H1 (cell line): Measurements from ENCODE around the gene EYA4. TPM values are rescaled to one million over a fixed set of nuclear protein-coding genes. Genes with fewer than 3 reads are reported as not detected.

Source experiments
- CTCF ChIA-PET: fragments of 300-600 bp; sonication (Branson Sonifier 250); formaldehyde crosslinking; loops from one replicate; lab custom pipeline; 2021; ENCODE audit not compliant: partially characterized antibody; lab: Charles Lee
- POLR2A ChIA-PET: fragments of 300-600 bp; sonication (Branson Sonifier 250); formaldehyde crosslinking; loops from one replicate; lab custom pipeline; 2021; ENCODE audit warnings: inconsistent platforms; ENCODE audit not compliant: partially characterized antibody; lab: Charles Lee
- DNase-seq, 2 experiments: peaks; one replicate each; pipeline versions ENCODE4 v3.0.0 to v3.0.0-alpha.2; 2010 to 2022; ENCODE audit warnings: low spot score in 2 of 2, low read depth in 1 of 2, mixed read lengths in 1 of 2
- FAIRE-seq: peaks from 2 replicates; lab custom pipeline; 2011; peaks lifted over from hg19 to GRCh38; lab: Jason Lieb, UNC
- H2AFZ ChIP-seq: 2 replicates; pipeline ENCODE4 v1.8.1; 2012; ENCODE audit warnings: low read length, inconsistent platforms
- H2AK5ac ChIP-seq: 2 replicates; pipeline ENCODE4 v1.6.1; 2013; ENCODE audit warnings: low read depth, low read length
- H2BK120ac ChIP-seq: replicated peaks from 2 replicates; pipeline ENCODE3; 2013; ENCODE audit warnings: low read depth, low read length, inconsistent platforms
- H2BK12ac ChIP-seq: 2 replicates; pipeline ENCODE4 v1.6.1; 2013; ENCODE audit warnings: low read depth, low read length
- H2BK15ac ChIP-seq: 2 replicates; pipeline ENCODE4 v1.6.1; 2013; ENCODE audit warnings: low read length
- H2BK20ac ChIP-seq: 2 replicates; pipeline ENCODE4 v1.6.1; 2013; ENCODE audit warnings: low read length
- H2BK5ac ChIP-seq: 2 replicates; pipeline ENCODE4 v1.6.1; 2013; ENCODE audit warnings: low read depth, low read length
- H3K14ac ChIP-seq: 2 replicates; pipeline ENCODE4 v1.6.1; 2013; ENCODE audit warnings: inconsistent platforms; ENCODE audit not compliant: insufficient read length
- H3K18ac ChIP-seq: 2 replicates; pipeline ENCODE4 v1.6.1; 2013; ENCODE audit warnings: low read length; ENCODE audit errors: extremely low read depth
- H3K23ac ChIP-seq: 2 replicates; pipeline ENCODE4 v1.6.1; 2013; ENCODE audit warnings: inconsistent platforms; ENCODE audit not compliant: insufficient read length
- H3K23me2 ChIP-seq: 2 replicates; pipeline ENCODE4 v1.6.1; 2013; ENCODE audit warnings: low read depth, low read length
- H3K27ac ChIP-seq: 2 replicates; pipeline ENCODE4 v1.6.1; 2011; ENCODE audit warnings: low read depth, low read length, inconsistent platforms
- H3K27me3 ChIP-seq, 4 experiments: replicated peaks in 1 of 4; 1 replicate in 1 of 4; 2 replicates in 3 of 4; pipeline versions ENCODE4 v1.6.1 to v1.8.1; 2011 to 2013; ENCODE audit warnings: low read length in 3 of 4, mild to moderate bottlenecking in 3 of 4, inconsistent platforms in 2 of 4, mixed read lengths in 2 of 4, moderate library complexity in 1 of 4; ENCODE audit not compliant: control insufficient read depth in 3 of 4, insufficient read depth in 3 of 4; ENCODE audit errors: extremely low read depth in 1 of 4
- H3K36me3 ChIP-seq, 4 experiments: 2 replicates each; pipeline versions ENCODE4 v1.6.1 to v1.8.1; 2011 to 2013; ENCODE audit warnings: mild to moderate bottlenecking in 4 of 4, low read length in 3 of 4, moderate library complexity in 2 of 4, control low read depth in 1 of 4, inconsistent platforms in 1 of 4; ENCODE audit not compliant: insufficient read depth in 4 of 4, control insufficient read depth in 2 of 4
- H3K4ac ChIP-seq: replicated peaks from 2 replicates; pipeline ENCODE3; 2013; ENCODE audit warnings: low read length, low read depth, mixed read lengths, inconsistent platforms; ENCODE audit not compliant: insufficient read length
- H3K4me1 ChIP-seq, 4 experiments: replicated peaks in 1 of 4; 1 replicate in 1 of 4; 2 replicates in 3 of 4; pipeline versions ENCODE4 v1.6.1 to v1.8.1; 2011 to 2013; ENCODE audit warnings: low read length in 3 of 4, inconsistent platforms in 2 of 4, mixed read lengths in 1 of 4; ENCODE audit not compliant: insufficient read depth in 4 of 4, control insufficient read depth in 3 of 4
- H3K4me2 ChIP-seq, 2 experiments: 2 replicates each; pipeline versions ENCODE4 v1.6.1 to v1.8.1; 2011 to 2013; ENCODE audit warnings: low read depth in 2 of 2, low read length in 2 of 2, control low read depth in 1 of 2, inconsistent platforms in 1 of 2, mild to moderate bottlenecking in 1 of 2; ENCODE audit not compliant: insufficient read depth in 1 of 2
- H3K4me3 ChIP-seq, 4 experiments: fragments of 200-600, 300-600 bp in 1 of 4; sonication (generic), shearing (Covaris generic), sonication (Bioruptor Twin) in 1 of 4; 2 replicates each; pipeline versions ENCODE4 v1.5.1 to v1.8.1; 2011 to 2016; ENCODE audit warnings: low read length in 4 of 4, low read depth in 3 of 4, control low read depth in 2 of 4, inconsistent platforms in 2 of 4, mild to moderate bottlenecking in 2 of 4, mixed read lengths in 1 of 4, moderate library complexity in 1 of 4; ENCODE audit not compliant: insufficient read depth in 2 of 4; ENCODE audit errors: extremely low read depth in 1 of 4
- H3K56ac ChIP-seq: replicated peaks from 2 replicates; pipeline ENCODE3; 2013; ENCODE audit warnings: low read depth, mild to moderate bottlenecking, mixed read lengths, low read length, inconsistent platforms; ENCODE audit not compliant: insufficient read length
- H3K79me1 ChIP-seq: 2 replicates; pipeline ENCODE4 v1.6.1; 2013; ENCODE audit warnings: low read depth, low read length, control low read depth
- H3K79me2 ChIP-seq, 2 experiments: 2 replicates each; pipeline versions ENCODE4 v1.6.1 to v1.8.1; 2012 to 2013; ENCODE audit warnings: low read length in 2 of 2, mild to moderate bottlenecking in 2 of 2, inconsistent platforms in 1 of 2; ENCODE audit not compliant: insufficient read depth in 2 of 2, control insufficient read depth in 1 of 2
- H3K9ac ChIP-seq, 4 experiments: replicated peaks in 1 of 4; 1 replicate in 1 of 4; 2 replicates in 3 of 4; pipeline versions ENCODE4 v1.6.1 to v1.8.1; 2011 to 2013; ENCODE audit warnings: low read depth in 3 of 4, low read length in 3 of 4, control low read depth in 2 of 4, mild to moderate bottlenecking in 2 of 4, moderate library complexity in 2 of 4, inconsistent platforms in 1 of 4; ENCODE audit errors: extremely low read depth in 1 of 4
- H3K9me3 ChIP-seq, 2 experiments: 2 replicates each; pipeline versions ENCODE4 v1.6.1 to v1.8.1; 2012 to 2013; ENCODE audit warnings: mild to moderate bottlenecking in 2 of 2, moderate library complexity in 2 of 2, control low read depth in 1 of 2, inconsistent platforms in 1 of 2, low read depth in 1 of 2, low read length in 1 of 2, mixed read lengths in 1 of 2; ENCODE audit not compliant: insufficient read depth in 2 of 2
- H4K20me1 ChIP-seq, 2 experiments: replicated peaks in 1 of 2; 2 replicates each; pipeline versions ENCODE3 to v1.8.1; 2011 to 2013; ENCODE audit warnings: inconsistent platforms in 2 of 2, low read length in 2 of 2, mild to moderate bottlenecking in 1 of 2; ENCODE audit not compliant: insufficient read depth in 2 of 2, control insufficient read depth in 1 of 2
- H4K5ac ChIP-seq: 2 replicates; pipeline ENCODE4 v1.6.1; 2013; ENCODE audit warnings: low read length, low read depth, mixed read lengths, inconsistent platforms; ENCODE audit not compliant: insufficient read length
- H4K8ac ChIP-seq: 2 replicates; pipeline ENCODE4 v1.8.0; 2013; ENCODE audit warnings: mild to moderate bottlenecking, moderate library complexity, low read length, inconsistent platforms; ENCODE audit not compliant: insufficient read depth; ENCODE audit errors: extremely low read depth
- H4K91ac ChIP-seq: replicated peaks from 2 replicates; pipeline ENCODE3; 2013; ENCODE audit warnings: low read length, mixed read lengths, inconsistent platforms; ENCODE audit not compliant: insufficient read length
- BCL11A ChIP-seq, 2 experiments: IDR thresholded peaks; one replicate each; pipeline ENCODE4 v1.6.1; 2011; ENCODE audit warnings: low read depth in 2 of 2, low read length in 2 of 2, mild to moderate bottlenecking in 2 of 2
- GABPA ChIP-seq: IDR thresholded peaks from 2 replicates; pipeline ENCODE4 v1.6.1; 2011; ENCODE audit warnings: mild to moderate bottlenecking, low read length, moderate library complexity, borderline replicate concordance; ENCODE audit not compliant: insufficient read depth
- GTF2F1 ChIP-seq: IDR thresholded peaks from 2 replicates; pipeline ENCODE4 v1.6.1; 2012; ENCODE audit warnings: low read depth, low read length, improper control_type of control experiment, borderline replicate concordance
- NRF1 ChIP-seq: IDR thresholded peaks from 2 replicates; pipeline ENCODE4 v1.6.1; 2011; ENCODE audit warnings: mild to moderate bottlenecking, low read depth, low read length, improper control_type of control experiment
- RBBP5 ChIP-seq: IDR thresholded peaks from 2 replicates; pipeline ENCODE4 v1.7.1; 2012; ENCODE audit warnings: low read depth, mild to moderate bottlenecking, inconsistent platforms, low read length, moderate library complexity, borderline replicate concordance
- RNF2 ChIP-seq: fragments of 200-900, 300-1000 bp; sonication (generic); IDR thresholded peaks from 2 replicates; pipeline ENCODE4 v1.7.1; 2016; ENCODE audit warnings: borderline replicate concordance, low read depth, mild to moderate bottlenecking, antibody characterized with exemption, low read length; ENCODE audit not compliant: poor library complexity, severe bottlenecking; ENCODE audit errors: missing control alignments
- RXRA ChIP-seq: IDR thresholded peaks from 2 replicates; pipeline ENCODE4 v1.6.1; 2011; ENCODE audit warnings: low read depth, mild to moderate bottlenecking, low read length, moderate library complexity; ENCODE audit not compliant: insufficient read depth
- TAF7 ChIP-seq: optimal IDR thresholded peaks from 2 replicates; pipeline ENCODE3; 2011; ENCODE audit warnings: low read depth, mild to moderate bottlenecking, inconsistent platforms, low read length, moderate library complexity, borderline replicate concordance
- WGBS, 2 experiments: shearing (Covaris generic) in 1 of 2; methylation state at CpG; one replicate each; pipeline versions ENCODE4 v1.1.6 to v1.1.7; 2013 to 2015; ENCODE audit warnings: low lambda C conversion rate in 2 of 2, mixed read lengths in 2 of 2, inconsistent platforms in 1 of 2, low coverage in 1 of 2, missing lambda C conversion rate in 1 of 2; ENCODE audit not compliant: insufficient replicate concordance in 2 of 2, insufficient coverage in 1 of 2, insufficient read length in 1 of 2; ENCODE audit errors: extremely low coverage in 1 of 2, missing lambda C conversion rate in 1 of 2; 5-methylcytosine and 5-hydroxymethylcytosine counted together
- polyA plus RNA-seq, 7 experiments: library from polyadenylated mRNA; depleted of rRNA in 3 of 7; stranded (reverse) in 5 of 7; unstranded in 2 of 7; fragments of >200 nt in 5 of 7; fragments of 200-250 nt in 2 of 7; gene quantifications; 1 replicate in 5 of 7; 2 replicates in 1 of 7; 4 replicates in 1 of 7; pipeline versions ENCODE4 v1.2.1 to v1.2.3, GENCODE V29; 2011 to 2013; ENCODE audit warnings: missing spikeins in 2 of 7, mixed read lengths in 2 of 7
- total RNA-seq: library from RNA; stranded (reverse); fragmentation: NEBNext Ultra II Directional; extraction: Animal tissue kit (Norgen Biotek cat#: 25700); gene quantifications from 2 replicates; pipeline ENCODE4 v1.2.1, GENCODE V29; 2021
- TF ChIP-seq, protein P1 (sequence below): IDR thresholded peaks from 2 replicates; pipeline ENCODE4 v1.6.1; 2011; ENCODE audit warnings: low read depth, mild to moderate bottlenecking, low read length; ENCODE audit not compliant: insufficient read depth
- TF ChIP-seq, protein P2 (sequence below): IDR thresholded peaks from 2 replicates; pipeline ENCODE4 v1.6.1; 2012; ENCODE audit warnings: low read length, inconsistent platforms

EYA4 gene
- total and polyA plus RNA-seq, 2 of the 8 experiments (the other 6 are each of a cell fraction or from before 2014, with no cell fraction given): 0.06 to 0.17 TPM

DNA sequence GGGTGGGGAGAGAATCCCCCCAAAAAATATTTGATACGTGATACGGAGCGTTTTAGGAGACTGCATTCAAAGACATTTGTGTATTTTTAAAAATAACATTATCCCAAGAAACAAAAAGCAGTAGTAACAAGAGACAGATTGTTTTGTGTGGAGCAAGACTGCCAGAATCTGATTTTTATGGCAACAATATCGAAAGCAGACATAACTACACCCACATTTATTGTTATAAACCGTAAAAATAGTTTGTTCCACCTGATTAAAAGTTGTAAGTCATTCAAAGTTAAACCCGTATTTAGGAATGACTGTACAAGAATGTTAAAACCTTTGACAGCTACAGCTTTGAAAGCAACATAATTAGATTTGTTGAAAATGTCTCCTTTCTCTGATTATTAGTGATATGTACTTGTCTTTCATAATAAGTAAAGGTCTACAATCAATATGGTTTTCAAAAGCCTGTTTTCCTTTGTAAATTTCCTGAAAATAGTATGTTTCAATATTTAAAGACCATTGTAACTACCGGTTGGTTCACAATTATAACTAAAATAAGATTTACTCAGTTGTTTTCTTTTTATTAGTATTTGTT lies 2.7 kb downstream of the EYA4 start:
- Histone ChIP-seq H2BK5ac (no peak overlapping the region), H3K79me2 (no peaks in the 10 kb centered on the region), H2BK120ac (no peak overlapping the region), H3K4me1 (peaks cover 0 to 10% (median 0%) of the 10 kb centered on the region in 4 experiments; a peak in 4 of 7 replicates), H3K23ac (no peak overlapping the region), H4K91ac (no peak overlapping the region), H3K36me3 (no peaks in the 10 kb centered on the region), H2BK20ac (no peak overlapping the region), H2AK5ac (no peak overlapping the region), H3K79me1 (no peaks in the 10 kb centered on the region), H3K4me2 (peak overlapping the region in 1 of 2 experiments; percentile 96; a peak in 1 of 4 replicates), H3K18ac (no peak overlapping the region), H3K14ac (no peak overlapping the region), H3K56ac (no peak overlapping the region), H3K9me3 (no peaks in the 10 kb centered on the region), H2AFZ (no peak overlapping the region), H2BK15ac (no peak overlapping the region), H4K5ac (no peak overlapping the region), H4K8ac (no peak overlapping the region), H4K20me1 (peaks cover 0 to 5% of the 10 kb centered on the region in 2 experiments), H3K4ac (no peak overlapping the region), H3K4me3 (peak overlapping the region in 1 of 4 experiments; percentile 73; a peak in 2 of 8 replicates), H3K9ac (no peak overlapping the region), H2BK12ac (no peak overlapping the region), H3K27ac (no peak overlapping the region), H3K27me3 (peaks cover 29 to 67% (median 45%) of the 10 kb centered on the region in 4 experiments), H3K23me2 (peaks cover 19% of the 10 kb centered on the region)
- FAIRE-seq: no peak
- DNase-seq: no peak
- 30% methylated on average over 7 of the region's 7 CpGs; no CpG with 5 or more reads in 1 of the 2 experiments for WGBS, 2 experiments
- POLR2A ChIA-PET: no interaction called here
- CTCF ChIA-PET: no interaction called here
- TF ChIP-seq, protein P1, sequence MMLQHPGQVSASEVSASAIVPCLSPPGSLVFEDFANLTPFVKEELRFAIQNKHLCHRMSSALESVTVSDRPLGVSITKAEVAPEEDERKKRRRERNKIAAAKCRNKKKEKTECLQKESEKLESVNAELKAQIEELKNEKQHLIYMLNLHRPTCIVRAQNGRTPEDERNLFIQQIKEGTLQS: no peak
- TF ChIP-seq RXRA (no peak), GABPA (no peak), GTF2F1 (no peak), BCL11A (IDR thresholded peaks at IDR 0.05; ENCODE audit: low read depth in 2 of 2, low read length in 2 of 2) (no peak), TAF7 (no peak), RBBP5 (no peak), RNF2 (no peak), NRF1 (no peak)
- TF ChIP-seq, protein P2, sequence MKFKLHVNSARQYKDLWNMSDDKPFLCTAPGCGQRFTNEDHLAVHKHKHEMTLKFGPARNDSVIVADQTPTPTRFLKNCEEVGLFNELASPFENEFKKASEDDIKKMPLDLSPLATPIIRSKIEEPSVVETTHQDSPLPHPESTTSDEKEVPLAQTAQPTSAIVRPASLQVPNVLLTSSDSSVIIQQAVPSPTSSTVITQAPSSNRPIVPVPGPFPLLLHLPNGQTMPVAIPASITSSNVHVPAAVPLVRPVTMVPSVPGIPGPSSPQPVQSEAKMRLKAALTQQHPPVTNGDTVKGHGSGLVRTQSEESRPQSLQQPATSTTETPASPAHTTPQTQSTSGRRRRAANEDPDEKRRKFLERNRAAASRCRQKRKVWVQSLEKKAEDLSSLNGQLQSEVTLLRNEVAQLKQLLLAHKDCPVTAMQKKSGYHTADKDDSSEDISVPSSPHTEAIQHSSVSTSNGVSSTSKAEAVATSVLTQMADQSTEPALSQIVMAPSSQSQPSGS: no peak
